ENCODE measurements around the gene PPT1. TPM values are rescaled to one million over a fixed set of nuclear protein-coding genes. Genes with fewer than 3 reads are reported as not detected.
A peak's percentile ranks its signal among the peaks of the same experiment; 100 is the strongest.

The PPT1 gene
- total RNA-seq, 4 donors from 2014 or later, result 6.4 to 28.9 (median 18.0) TPM

- Histone ChIP-seq H3K4me1 (peaks cover 0 to 5% (median 2%) of the 10 kb centered on the region in 4 donors), H3K4me3 (no peak overlapping the region), H3K27me3 (peaks cover 10% of the 10 kb centered on the region), H3K27ac (no peak overlapping the region), H3K36me3 (no peaks in the 10 kb centered on the region), H3K9me3 (peaks cover 0 to 6% of the 10 kb centered on the region in 2 donors)
- 85 to 100% methylated on average over 1 of the region's 1 CpG for WGBS, 2 donors (ENCODE audit: low coverage in 1 of 2)
- no peak for DNase-seq
- intact Hi-C loops (cut with DNase I; ENCODE audit: low total_unique reads), result no loop called here
- in situ Hi-C loops (cut with MboI; ENCODE audit: low pct_ligation_motif_present in 1 of 4, low pct_unique_long_range_greater_than_20kb in 1 of 4, low sequenced_read_pairs in 3 of 4), result no loop called here
- TF ChIP-seq POLR2A (IDR thresholded peaks at IDR 0.05), result no peak
- no peak for TF ChIP-seq CTCF (IDR thresholded peaks at IDR 0.05)
- TF ChIP-seq POLR2AphosphoS5 (IDR thresholded peaks at IDR 0.05), result no peak
- TF ChIP-seq EP300 (IDR thresholded peaks at IDR 0.05; ENCODE audit: low read depth), result no peak
These were observed 5.0 kb upstream of the PPT1 start for GRCh38 chr1:40102038-40102437.

- H3K9me3 ChIP-seq, result no peaks in the 10 kb centered on the region
- WGBS, 2 donors (ENCODE audit: low coverage in 1 of 2), result 9% methylated on average over 9 of the region's 9 CpGs; no CpG with 5 or more reads in 1 of the 2 donors
- intact Hi-C loops (cut with DNase I; ENCODE audit: low total_unique reads) (no loop called here), in situ Hi-C loops (cut with MboI; ENCODE audit: low pct_ligation_motif_present in 1 of 4, low pct_unique_long_range_greater_than_20kb in 1 of 4, low sequenced_read_pairs in 3 of 4) (no loop called here)
- peak; percentile 12 for DNase-seq
- H3K27me3 ChIP-seq, result peaks cover 6% of the 10 kb centered on the region
- H3K36me3 ChIP-seq, result peaks cover 0 to 7% (median 0%) of the 10 kb centered on the region in 4 donors
- peak overlapping the region; percentile 40 to 76 (median 47) for H3K4me3 ChIP-seq
- peak overlapping the region; percentile 48 to 73 (median 59) for H3K27ac ChIP-seq
- TF ChIP-seq CTCF (IDR thresholded peaks at IDR 0.05) (no peak), POLR2A (IDR thresholded peaks at IDR 0.05) (no peak), POLR2AphosphoS5 (IDR thresholded peaks at IDR 0.05) (no peak), EP300 (IDR thresholded peaks at IDR 0.05; ENCODE audit: low read depth) (no peak)
- H3K4me1 ChIP-seq, result peaks cover 0 to 21% (median 6%) of the 10 kb centered on the region in 4 donors
These were observed 441 bp downstream of the PPT1 start for GRCh38 chr1:40096646-40096976.

- no peak for TF ChIP-seq POLR2AphosphoS5 (IDR thresholded peaks at IDR 0.05)
- TF ChIP-seq CTCF (IDR thresholded peaks at IDR 0.05), result no peak
- TF ChIP-seq POLR2A (IDR thresholded peaks at IDR 0.05), result no peak
- TF ChIP-seq EP300 (IDR thresholded peaks at IDR 0.05; ENCODE audit: low read depth), result no peak
- no peaks in the 10 kb centered on the region for H3K9me3 ChIP-seq
- H3K4me1 ChIP-seq, result peaks cover 0 to 21% (median 6%) of the 10 kb centered on the region in 4 donors
- H3K27ac ChIP-seq, result no peak overlapping the region
- in situ Hi-C loops (cut with MboI; ENCODE audit: low pct_ligation_motif_present in 1 of 4, low pct_unique_long_range_greater_than_20kb in 1 of 4, low sequenced_read_pairs in 3 of 4) (no loop called here), intact Hi-C loops (cut with DNase I; ENCODE audit: low total_unique reads) (no loop called here)
- 85 to 100% methylated on average over 2 to 3 of the region's 3 CpGs for WGBS, 2 donors (ENCODE audit: low coverage in 1 of 2)
- no peak overlapping the region for H3K4me3 ChIP-seq
- no peak for DNase-seq
- no peaks in the 10 kb centered on the region for H3K27me3 ChIP-seq
- peaks cover 0 to 15% (median 3%) of the 10 kb centered on the region in 4 donors for H3K36me3 ChIP-seq
These were observed 1.2 kb downstream of the PPT1 start for GRCh38 chr1:40095806-40096205.

GRCh38 chr1:40094466-40095110 lies 2.5 kb downstream of the PPT1 start:
- Histone ChIP-seq H3K36me3 (peaks cover 0 to 22% (median 4%) of the 10 kb centered on the region in 4 donors), H3K4me3 (no peak overlapping the region), H3K27ac (peak overlapping the region in 1 of 4 donors; percentile 26), H3K4me1 (peaks cover 0 to 21% (median 6%) of the 10 kb centered on the region in 4 donors), H3K9me3 (no peaks in the 10 kb centered on the region), H3K27me3 (no peaks in the 10 kb centered on the region)
- in situ Hi-C loops (cut with MboI; ENCODE audit: low pct_ligation_motif_present in 1 of 4, low pct_unique_long_range_greater_than_20kb in 1 of 4, low sequenced_read_pairs in 3 of 4), result no loop called here
- intact Hi-C loops (cut with DNase I; ENCODE audit: low total_unique reads), result no loop called here
- 53 to 65% methylated on average over 2 to 4 of the region's 4 CpGs for WGBS, 2 donors (ENCODE audit: low coverage in 1 of 2)
- no peak for DNase-seq
- TF ChIP-seq POLR2AphosphoS5 (IDR thresholded peaks at IDR 0.05), result no peak
- TF ChIP-seq CTCF (IDR thresholded peaks at IDR 0.05), result no peak
- no peak for TF ChIP-seq POLR2A (IDR thresholded peaks at IDR 0.05)
